Cortex of kidney (tissue), 1 donor: ENCODE results near the gene NT5DC2.
"Not testable (repeated sequence)": the region's sequence is repeated elsewhere in the genome, so short reads cannot be mapped to it uniquely, and the experiment has no call there.

Source experiments
- DNase-seq: peaks from one replicate; lab custom pipeline; 2025; lab: John Stamatoyannopoulos, UW

The NT5DC2 gene

DNA sequence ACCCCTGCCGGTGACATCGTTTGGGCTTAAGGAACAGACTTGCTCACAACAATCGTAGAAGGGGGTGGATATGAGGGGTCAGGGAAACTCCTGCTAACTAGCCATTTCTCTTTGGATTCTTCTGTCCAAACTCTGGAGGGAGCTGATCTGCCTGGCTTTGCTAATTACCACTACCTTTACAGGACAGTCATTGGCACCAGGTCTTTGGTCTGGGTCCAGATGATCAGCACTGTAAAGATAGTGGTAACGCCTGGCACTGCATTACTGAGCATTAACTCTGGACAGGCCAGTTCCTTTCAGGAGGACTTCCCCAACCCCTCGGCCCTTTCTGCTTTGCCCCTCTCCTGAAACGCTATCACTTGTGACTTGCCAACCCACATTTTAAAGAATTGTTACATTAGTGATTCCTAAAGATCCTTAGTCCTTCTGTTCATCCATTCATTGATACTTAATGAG lies 3.5 kb upstream of the NT5DC2 start:
- no peak for DNase-seq

DNA sequence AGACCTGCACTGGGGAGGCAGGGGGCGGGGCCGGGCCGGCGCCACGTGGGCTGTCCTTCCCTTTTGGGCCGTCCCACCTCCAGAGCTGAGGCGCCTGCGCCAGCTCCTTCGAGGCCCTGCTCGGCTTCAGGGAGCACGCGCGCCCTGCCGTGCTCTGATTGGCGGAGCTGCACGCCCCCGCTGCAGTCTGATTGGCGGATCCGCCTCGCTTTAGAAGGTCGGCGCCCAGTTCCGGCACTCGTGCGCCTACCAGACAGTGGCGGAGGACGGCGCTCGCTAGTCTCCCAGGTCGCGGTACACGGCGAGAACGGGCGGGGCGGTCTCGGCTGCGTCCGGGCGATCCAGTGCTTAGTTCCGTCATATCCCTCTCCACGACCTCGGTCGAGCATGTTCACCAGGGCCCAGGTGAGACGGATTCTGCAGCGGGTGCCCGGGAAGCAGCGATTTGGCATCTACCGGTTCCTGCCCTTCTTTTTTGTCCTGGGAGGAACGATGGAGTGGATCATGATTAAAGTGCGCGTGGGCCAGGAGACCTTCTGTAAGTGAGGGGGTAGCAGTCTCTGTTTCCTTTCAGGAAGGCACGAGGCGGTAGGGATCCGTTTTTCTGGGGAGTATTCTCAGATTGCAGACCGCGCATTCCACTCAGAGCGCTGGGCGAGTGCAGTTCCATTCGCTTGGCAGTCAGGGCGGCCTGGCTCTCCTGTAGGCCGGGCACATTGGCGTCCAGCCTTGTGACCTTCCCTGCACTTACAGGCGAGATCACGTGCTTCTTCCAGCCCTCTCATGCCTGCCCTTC lies 2.9 kb upstream of the NT5DC2 start, which contains the start of gene UQCC5:
Gene UQCC5 (plus strand): TSS at position 237 of the 796 bp plus-strand sequence. CDS start 151 bp downstream, at position 388.
- DNase-seq: peak; percentile 92

DNA sequence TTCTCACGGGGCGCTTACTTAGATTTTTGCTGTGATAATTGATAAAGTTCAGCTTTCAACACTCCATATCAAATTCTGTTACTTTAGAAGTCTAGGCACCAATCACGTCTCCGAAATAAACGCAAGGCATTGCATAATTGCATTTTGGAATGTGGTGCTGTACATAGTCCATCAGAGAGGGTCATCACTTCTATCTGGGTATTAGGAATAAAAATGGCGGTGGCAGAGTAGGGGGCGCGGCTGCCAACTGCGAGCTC lies 2.4 kb upstream of the NT5DC2 start:
- no peak for DNase-seq

DNA sequence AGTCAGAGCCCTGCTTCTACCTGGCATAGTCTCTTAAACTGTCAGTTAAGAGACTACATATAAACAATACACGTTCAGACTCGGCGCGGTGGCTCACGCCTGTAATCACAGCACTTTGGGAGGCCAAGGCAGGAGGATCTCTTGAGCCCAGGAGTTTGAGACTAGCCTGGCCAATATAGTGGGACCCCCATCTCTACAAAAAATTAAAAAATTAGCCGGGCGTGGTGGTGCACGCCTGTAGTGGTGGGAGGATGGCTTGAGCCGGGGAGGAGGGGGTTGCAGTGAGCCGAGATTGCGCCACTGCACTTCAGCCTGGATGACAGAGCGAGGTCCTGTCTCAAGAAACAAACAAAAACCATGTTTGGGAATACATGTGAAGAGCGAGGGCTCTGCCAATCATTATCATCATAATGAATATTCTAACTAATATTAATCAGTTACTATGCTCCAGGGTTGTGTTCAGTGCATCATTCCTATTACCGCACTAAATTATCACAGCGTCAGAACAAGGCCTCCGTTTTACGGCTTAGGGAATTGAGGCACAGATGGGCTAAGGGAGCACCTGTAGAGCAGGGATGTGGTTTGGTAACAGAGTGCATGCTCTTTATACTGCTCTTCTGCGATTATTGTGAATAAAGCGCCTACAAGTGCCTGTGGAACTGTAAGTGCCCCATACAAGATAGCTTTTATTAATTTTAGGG lies 1.9 kb upstream of the NT5DC2 start:
- no peak for DNase-seq

DNA sequence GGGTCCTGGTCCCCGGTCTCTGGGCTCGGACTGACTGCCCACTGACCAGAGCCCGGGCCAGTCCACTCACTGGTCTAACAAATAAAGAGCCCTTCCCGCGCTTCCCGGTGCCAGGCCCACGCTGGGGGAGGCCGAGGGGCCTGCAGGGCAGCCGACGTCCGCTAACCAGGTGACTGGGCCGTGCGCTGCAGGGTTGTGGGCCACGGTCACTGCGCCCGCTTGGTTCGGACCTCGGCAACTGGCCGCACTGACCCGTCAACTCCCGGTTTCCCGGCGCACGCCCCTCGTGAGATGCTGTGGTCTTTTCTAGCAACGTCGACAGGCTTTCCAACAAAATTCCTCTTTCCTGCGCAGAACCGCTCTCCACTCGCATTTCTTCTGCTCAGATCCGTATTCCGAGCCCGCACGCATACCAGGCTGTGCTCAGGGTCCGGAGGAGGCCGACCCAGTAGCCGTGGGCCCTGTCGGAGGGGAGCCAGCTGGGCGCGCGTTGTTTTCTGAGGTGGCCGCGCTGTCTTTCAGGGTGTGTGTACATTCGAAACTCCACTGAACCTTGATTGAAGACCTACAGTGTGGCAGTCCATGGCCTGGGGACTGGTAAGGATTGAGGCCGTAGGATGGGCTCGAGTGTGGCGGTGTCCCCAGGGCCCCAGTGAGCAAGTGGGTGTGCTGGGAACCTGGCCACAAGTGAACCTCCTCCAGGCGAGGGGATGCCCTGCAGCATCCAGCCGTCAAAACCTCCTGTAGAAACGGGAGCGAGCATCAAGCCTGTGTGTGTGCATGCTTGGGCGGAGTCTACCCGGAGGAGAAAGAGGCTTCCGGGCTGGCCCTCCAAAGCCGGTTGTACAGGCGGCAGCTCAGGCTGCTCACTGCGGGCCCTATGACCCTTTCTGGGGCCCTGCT lies 875 bp upstream of the NT5DC2 start:
- DNase-seq: no peak

DNA sequence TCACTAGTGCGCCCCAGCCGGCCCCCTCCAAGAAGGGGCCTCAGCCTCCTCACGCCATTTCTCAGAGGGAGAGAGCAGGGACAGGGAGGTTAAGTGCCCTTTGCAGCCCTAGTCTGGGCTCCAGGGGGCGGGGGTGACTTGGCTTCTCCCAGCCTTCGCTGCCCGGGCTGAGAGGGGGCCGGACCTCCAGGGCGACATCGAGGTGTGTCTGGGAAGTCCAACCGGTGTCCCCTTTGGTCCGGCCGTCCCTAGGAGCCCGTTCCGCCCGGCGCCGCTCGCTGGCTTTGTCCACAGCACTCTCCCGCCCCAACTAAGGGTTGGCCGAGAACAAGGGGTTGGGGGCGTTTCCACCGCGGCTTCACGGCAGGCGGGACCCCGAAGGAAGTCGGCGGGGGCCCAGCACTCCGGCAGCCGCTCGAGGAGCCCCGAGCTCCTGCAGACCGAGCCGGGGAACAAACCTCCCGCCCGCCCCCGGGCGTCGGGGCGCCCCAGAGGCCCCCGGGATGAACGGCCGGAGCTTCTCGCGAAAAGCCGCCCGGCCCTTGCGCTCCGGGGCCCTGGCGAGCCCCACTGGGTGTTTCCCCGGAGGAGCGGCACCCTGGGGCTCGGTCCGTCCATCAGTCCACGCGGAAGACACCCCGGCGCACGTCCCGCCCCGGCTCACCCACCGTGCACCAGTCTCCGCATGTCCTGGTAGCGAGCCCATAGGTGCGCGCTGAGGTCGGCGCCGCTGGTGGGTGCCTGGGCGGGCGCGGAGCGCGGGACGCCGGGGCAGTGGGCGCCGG lies 627 bp downstream of the NT5DC2 start:
- no peak for DNase-seq

DNA sequence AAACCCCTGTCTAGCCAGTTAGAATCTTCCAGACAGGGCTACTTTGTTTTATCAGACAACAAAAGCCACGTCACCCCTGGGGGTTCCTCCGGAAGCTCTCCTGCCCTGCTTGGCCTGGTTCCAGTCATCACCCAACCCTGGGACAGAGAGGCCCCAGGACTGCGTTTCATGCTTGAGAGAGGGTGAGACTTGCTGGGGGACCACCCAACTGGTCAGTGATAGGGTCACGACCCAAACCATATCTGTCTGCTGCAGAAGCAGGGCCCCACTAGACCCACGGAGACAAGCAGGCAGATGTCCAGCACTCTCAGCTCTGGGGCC lies 1.2 kb downstream of the NT5DC2 start:
- DNase-seq: no peak

DNA sequence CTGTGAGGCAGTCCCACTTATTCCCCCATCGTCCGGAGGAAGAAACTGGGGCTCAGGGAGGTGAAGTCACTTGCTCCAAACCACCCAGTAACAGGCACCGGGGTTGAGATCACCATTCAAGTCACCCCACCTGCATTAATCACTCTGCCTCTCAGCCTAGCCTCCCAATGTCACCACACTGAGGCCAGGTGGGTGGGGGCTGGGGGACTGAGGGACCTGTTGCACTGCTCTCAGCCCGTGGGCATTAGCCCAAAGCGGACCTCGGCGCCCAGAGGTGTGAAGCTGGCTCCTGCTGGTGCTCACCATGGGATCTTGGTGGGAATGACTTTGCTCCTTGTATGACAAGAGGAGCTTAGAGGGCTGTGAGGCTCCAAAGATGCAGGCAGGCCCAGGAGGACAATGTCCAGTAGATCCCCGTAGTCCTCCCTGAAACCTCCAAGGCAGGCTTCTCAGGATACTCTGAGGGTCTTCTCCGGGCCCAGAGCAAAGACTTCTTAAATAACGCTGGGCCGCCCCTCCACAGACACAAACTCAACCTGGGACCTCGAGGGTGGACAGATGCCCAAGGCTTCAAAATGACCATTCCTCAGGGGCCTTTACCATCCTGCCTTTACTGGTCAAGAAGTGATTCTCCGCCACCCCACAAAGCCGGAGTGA lies 1.7 kb downstream of the NT5DC2 start:
- DNase-seq: no peak

DNA sequence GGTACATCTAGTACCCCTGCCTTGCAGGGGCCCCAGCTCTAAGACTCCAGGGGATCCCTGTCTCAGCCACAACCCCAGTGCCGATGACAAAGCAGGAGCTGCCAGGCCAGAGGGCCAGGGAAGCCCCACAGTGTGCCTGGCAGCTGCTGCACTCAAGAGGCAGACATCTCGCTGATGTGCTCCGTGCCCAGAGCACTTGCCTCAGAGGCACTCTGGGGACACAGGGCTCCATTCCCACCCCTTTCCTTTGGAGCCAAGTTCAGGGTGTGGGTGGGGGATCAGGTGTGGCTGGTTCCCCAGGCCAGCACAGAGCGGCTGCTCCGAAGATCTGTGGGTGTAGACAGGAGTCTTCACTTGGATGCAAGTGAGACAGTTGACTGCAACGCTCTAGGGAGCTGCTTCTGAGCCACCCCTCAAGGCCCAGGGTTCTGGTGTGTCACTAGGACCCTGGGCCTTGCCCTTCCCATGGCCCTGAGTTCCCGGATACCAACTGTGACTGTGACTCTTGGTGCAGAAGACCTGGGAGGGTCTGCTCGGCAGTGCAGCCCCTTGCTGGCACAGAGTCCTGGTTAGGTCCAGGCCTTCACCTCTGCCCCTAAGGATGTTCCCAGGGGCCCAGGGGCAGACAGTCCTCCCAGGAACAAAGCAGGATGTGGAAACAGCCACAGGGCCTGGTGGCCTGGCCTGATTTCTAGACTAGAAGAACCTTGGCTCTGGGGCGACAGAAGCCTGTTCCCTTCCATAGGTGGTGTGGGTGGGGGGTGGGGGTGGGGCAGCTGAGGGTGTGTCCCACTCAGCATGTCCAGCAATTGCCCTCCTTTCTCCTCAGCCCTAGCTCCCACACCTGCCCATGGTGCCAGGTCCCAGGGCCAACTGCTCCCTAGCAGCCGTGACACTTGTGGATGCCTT lies 2.5 kb downstream of the NT5DC2 start:
- DNase-seq: no peak

DNA sequence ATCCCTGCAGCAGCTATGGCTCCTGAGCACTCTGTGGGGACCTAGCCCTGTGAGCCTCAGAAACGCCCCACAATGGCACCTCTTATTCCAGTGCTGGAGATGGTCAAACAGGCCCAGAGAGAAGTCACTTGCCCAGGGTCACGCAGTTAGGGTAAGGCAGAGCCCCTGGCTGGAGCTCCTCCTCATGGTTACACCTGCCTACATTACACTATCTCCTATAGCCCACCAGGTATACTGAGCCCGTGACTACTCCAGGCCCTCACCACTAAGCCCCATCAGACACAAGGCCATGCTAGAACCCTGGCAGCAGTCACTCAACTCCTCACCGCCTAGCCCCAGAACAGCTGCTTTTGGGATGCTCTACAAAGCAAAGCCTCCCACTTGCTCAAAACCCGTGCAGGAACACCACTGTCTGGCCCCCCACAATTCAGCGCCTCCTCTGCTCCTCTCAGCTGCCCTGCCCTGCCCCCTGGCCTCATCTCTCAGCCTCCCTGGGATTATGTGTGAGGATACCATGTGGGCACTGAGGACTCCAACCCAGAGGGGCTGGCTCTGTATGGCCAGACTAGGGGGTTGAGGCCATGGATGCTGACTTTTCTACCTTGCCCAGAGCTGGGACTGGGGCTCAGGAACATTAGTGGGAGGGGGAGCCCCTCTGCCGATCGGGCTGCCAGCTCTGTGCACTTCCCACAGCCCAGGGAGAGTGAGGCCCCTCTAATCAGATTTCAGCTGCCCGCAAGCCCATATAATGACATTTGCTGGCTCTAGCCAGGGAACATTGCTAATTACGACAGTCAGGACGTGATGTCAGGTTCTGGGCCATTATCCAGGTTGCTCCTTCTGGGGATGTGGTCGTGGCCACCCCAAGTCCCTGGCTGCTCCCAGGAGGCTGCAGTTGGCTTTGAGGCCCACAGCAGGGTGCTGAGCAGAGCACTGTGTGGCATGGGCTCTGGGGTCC lies 4.0 kb downstream of the NT5DC2 start:
- DNase-seq: no peak

DNA sequence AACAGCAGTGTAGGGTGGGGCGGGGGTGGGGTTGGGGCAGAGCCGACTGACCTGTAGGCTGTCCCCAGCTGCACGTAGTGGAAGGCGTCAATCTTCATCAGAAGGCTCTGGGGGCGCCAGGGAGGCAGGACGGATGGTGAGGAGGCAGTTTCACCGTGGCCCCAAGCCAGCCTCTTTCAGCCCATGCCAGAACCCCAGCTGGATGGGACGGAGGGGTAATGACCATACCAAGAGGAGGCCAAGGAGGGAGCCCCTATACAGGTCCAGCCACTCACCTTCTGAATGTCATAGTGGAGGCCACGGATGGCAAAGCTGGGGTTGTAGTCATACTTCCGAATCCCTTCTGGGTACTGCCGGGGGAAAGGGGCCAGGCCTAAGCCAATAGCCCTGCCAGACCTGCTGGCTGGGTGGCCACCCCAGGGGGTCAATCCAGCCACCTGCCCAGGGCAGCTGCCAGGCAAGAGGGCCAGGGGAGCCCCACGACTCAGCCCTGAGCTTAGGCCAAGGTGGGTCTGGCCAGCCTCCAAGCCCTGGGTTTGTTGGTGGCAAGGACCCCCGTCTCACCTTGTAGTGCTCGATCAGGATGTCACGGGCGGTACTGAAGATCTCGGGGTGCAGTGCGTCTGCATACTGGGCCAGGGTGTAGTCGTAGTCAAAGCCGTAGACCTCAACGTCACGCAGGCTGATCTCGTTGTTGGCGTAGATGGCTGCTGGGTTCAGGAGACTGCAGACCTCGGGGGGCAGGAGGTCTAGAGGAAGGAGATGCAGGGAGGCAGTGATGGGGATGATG lies 4.9 kb downstream of the NT5DC2 start:
- DNase-seq: no peak

DNA sequence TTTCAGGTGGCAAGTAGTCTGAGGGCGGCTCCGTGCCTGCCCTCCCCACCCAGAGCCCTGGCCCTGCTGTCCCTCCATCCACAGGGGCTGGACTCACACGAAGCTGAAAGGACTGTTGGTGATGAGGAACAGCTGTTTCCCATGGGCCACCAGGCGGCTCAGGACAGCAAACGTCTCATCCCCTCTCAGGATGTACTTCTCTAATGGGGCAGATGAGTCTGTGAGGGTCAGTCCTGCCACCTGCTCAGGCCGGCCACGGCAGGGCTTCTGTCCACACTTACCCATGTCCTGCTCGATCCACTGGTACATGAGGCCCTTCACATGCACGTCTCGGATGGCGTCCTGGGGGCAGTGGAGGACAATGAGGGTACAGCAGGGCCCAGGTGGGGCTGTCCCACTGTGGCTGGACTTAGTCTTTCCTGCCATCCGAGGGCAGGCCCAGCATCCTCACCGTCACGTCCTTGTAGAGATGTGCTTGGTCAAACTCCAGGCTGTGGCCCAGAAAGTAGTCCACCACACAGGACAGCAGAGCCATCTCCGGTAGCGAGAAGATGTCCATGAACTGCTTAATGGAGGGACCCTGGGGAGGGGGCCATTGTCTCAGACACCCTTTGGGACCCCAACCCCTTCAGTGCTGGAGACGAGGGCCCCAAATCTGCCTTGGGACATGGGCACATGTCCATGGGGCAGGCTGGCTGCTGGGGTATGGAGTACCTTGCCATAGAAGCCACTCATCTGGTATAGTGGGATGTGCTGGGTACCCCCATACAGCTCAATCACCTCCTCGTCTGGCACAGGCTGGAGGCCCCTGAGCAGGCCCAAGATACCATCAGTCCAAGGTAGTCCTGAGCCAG lies 5.7 kb downstream of the NT5DC2 start:
- no peak for DNase-seq

DNA sequence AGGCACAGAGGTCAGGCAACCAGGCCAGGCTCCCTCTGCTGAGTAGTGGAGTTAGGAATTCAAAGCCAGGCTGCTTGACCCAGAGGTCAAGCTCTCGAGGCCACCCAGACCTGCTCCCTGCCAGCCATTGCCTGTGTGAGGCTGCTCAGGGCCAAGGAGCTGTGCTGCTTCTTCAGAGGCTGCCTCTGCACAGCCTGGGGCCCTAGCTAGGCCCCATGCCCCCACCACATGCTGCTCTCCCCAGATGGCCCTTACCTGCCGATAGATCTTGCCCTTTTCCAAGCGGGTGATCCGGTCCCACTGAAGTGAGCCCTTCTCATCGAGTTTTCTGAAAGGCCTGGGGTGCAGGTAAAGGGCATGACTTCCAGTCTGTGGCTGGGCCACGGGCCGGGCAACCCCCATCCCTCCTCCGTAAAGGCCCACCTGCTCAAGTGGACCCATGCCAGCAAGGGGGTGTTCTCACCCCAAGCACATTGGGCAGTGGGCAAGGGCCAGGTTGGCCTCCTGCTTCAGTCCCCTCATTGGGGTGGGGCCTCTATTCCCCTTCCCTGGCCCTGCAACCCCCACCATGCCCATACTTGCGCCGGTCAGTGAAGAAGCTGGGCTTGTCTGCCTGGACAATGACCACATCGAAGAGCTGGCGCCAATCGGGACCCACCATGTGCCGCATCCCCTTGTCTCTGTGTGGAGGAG lies 6.5 kb downstream of the NT5DC2 start:
- DNase-seq: no peak

DNA sequence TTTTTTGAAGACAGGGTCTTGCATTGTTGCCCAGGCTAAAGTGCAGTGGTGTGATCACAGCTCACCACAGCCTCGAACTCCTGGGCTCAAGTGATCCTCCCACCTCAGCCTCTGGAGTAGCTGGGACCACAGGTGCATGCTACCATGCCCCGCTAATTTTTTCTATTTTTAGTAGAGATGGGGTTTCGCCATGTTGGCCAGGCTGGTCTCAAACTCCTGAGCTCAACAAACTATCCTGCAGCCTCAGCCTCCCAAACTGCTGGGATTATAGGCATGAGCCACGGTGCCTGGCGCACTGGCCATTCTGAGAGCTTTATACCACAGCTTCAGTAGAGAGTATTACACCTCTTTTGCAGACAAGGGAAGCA lies 7.0 kb downstream of the NT5DC2 start:
- not testable (repeated sequence) for DNase-seq

DNA sequence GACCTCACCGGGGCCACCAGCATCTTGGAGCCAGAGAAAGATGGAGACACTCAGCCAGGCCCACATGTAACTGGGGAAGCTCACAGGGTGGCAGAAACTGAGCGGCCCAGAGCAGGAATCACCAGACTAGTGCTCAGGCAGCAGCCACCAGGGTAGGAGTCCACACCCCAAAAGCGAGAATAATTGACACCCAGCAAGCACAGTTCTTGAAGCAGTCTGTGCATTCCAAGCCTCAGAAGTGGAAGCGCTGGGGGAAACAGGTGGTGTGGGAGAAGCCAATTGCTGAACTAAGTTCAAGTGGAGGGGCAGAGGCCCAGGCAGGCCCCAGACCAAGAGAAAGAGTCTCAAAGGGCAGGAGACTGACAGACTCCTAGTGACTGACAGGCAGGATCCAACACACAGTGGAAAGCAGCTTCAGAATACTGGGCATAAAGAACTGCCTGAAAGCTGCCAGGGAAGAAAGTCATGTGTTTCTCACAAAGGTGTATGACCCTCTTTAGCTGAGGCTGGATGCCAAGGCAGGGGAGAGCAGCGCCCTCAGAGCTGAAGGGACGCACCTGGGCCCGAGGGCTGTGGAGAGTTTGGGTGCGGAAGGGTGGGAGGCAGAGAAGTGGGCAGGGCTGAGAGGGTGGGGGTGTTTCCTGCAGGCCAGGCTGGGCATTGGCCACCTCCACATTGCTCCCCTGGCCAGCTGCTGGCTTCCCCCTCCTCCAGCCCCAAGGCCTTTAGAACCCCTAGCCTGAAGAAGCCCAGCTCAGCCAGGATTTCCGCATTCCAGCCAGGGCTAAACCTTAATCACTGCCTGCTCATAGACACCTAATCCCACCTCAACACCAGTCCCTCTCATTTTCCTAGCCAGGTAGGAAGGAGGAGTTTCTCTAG lies 7.7 kb downstream of the NT5DC2 start:
- DNase-seq: no peak
